Activated CD4-positive, alpha-beta T cell treated with anti-CD3 and anti-CD28 coated beads, Interleukin-2, amount 10 ng/mL, durations not matched to agents 7 days and 5 days (primary cell): Measurements from ENCODE around the gene DIP2B. TPM values are rescaled to one million over a fixed set of nuclear protein-coding genes. Genes with fewer than 3 reads are reported as not detected.
"Not testable (repeated sequence)": the region's sequence is repeated elsewhere in the genome, so short reads cannot be mapped to it uniquely, and the experiment has no call there.

Experiments used
- CTCF ChIA-PET: fragments of 350-600 bp; sonication (Branson Sonifier 250); formaldehyde crosslinking; loops from one replicate; lab custom pipeline; 2021; ENCODE audit warnings: antibody characterized with exemption; lab: Charles Lee
- POLR2A ChIA-PET: fragments of 350-600 bp; sonication (Branson Sonifier 250); formaldehyde crosslinking; loops from one replicate; lab custom pipeline; 2021; ENCODE audit warnings: antibody characterized with exemption; lab: Charles Lee
- DNase-seq: peaks from one replicate; pipeline ENCODE4 v3.0.0-alpha.2; 2020
- H3K27ac Mint-ChIP-seq: one replicate; pipeline ENCODE4 v1.8.0; 2021; ENCODE audit warnings: mild to moderate bottlenecking, moderate library complexity, mixed read lengths
- H3K27me3 Mint-ChIP-seq: one replicate; pipeline ENCODE4 v1.8.0; 2021; ENCODE audit warnings: mixed read lengths
- H3K36me3 Mint-ChIP-seq: one replicate; pipeline ENCODE4 v1.8.0; 2021; ENCODE audit warnings: low read depth, mixed read lengths
- H3K4me1 Mint-ChIP-seq: one replicate; pipeline ENCODE4 v1.8.0; 2021; ENCODE audit warnings: mixed read lengths
- H3K4me3 Mint-ChIP-seq: one replicate; pipeline ENCODE4 v1.8.0; 2021; ENCODE audit warnings: mild to moderate bottlenecking, moderate library complexity, mixed read lengths
- H3K9me3 Mint-ChIP-seq: one replicate; pipeline ENCODE4 v1.8.0; 2021; ENCODE audit warnings: mixed read lengths
- total RNA-seq, 2 experiments: library from RNA; stranded (reverse); gene quantifications; one replicate each; pipeline ENCODE4 v1.2.3, GENCODE V29; 2021

Gene DIP2B
- total RNA-seq, 2 experiments from 2014 or later = 28.9 to 30.4 TPM

- DNase-seq, POLR2A ChIA-PET, H3K4me3 Mint-ChIP-seq, H3K36me3 Mint-ChIP-seq, H3K27me3 Mint-ChIP-seq, H3K9me3 Mint-ChIP-seq: not testable (repeated sequence)
- peaks cover 14% of the 10 kb centered on the region for H3K4me1 Mint-ChIP-seq
- CTCF ChIA-PET = interaction anchor here (0.7 to 1.5 kb wide), 7 partner anchors 8 to 81 kb away, joined by 3 to 6 read pairs (median 3); partner anchors contain the start of gene DIP2B
- peak overlapping the region; percentile 60 for H3K27ac Mint-ChIP-seq
Observed at GRCh38 chr12:50543188-50543587, 38.4 kb downstream of the DIP2B start.

- CTCF ChIA-PET = interaction anchor here (0.6 to 1.0 kb wide), 5 partner anchors 14 to 172 kb away, joined by 3 read pairs; no protein-coding TSS in a partner anchor
Observed at GRCh38 chr12:50545213-50545612, 40.4 kb downstream of the DIP2B start.

GRCh38 chr12:50545786-50546185 is 41.0 kb downstream of the DIP2B start:
- POLR2A ChIA-PET = no interaction called here
- CTCF ChIA-PET = interaction anchor here (0.6 to 1.0 kb wide), 2 partner anchors 13 to 27 kb away, joined by 3 read pairs; no protein-coding TSS in a partner anchor
- no peak for DNase-seq
- Mint-ChIP-seq H3K4me3 (no peak overlapping the region), H3K4me1 (peaks cover 13% of the 10 kb centered on the region), H3K9me3 (no peaks in the 10 kb centered on the region), H3K36me3 (peaks cover 7% of the 10 kb centered on the region), H3K27me3 (no peaks in the 10 kb centered on the region), H3K27ac (no peak overlapping the region)

More at GRCh38 chr12:50545213-50545612, 40.4 kb downstream of the DIP2B start:
- Mint-ChIP-seq H3K9me3 (no peaks in the 10 kb centered on the region), H3K27me3 (no peaks in the 10 kb centered on the region), H3K36me3 (peaks cover 6% of the 10 kb centered on the region), H3K4me1 (peaks cover 13% of the 10 kb centered on the region), H3K27ac (no peak overlapping the region), H3K4me3 (no peak overlapping the region)
- DNase-seq = no peak
- POLR2A ChIA-PET = no interaction called here

GRCh38 chr12:50546441-50547318 is 41.9 kb downstream of the DIP2B start:
- Mint-ChIP-seq H3K27me3 (no peaks in the 10 kb centered on the region), H3K9me3 (no peaks in the 10 kb centered on the region), H3K36me3 (peaks cover 5% of the 10 kb centered on the region), H3K4me1 (peaks cover 10% of the 10 kb centered on the region), H3K27ac (no peak overlapping the region), H3K4me3 (no peak overlapping the region)
- DNase-seq = no peak
- CTCF ChIA-PET = interaction anchor here (0.6 to 1.7 kb wide), 2 partner anchors 22 to 42 kb away, joined by 3 to 4 read pairs; partner anchors contain the start of gene DIP2B
- POLR2A ChIA-PET = no interaction called here

GRCh38 chr12:50547742-50548141 is 43.0 kb downstream of the DIP2B start:
- H3K27me3 Mint-ChIP-seq = no peaks in the 10 kb centered on the region
- no peaks in the 10 kb centered on the region for H3K9me3 Mint-ChIP-seq
- POLR2A ChIA-PET = no interaction called here
- H3K4me3 Mint-ChIP-seq = no peak overlapping the region
- CTCF ChIA-PET = interaction anchor here (0.6 to 1.7 kb wide), 2 partner anchors 21 to 43 kb away, joined by 3 to 4 read pairs; partner anchors contain the start of gene DIP2B
- peaks cover 8% of the 10 kb centered on the region for H3K36me3 Mint-ChIP-seq
- peaks cover 5% of the 10 kb centered on the region for H3K4me1 Mint-ChIP-seq
- H3K27ac Mint-ChIP-seq = no peak overlapping the region
- no peak for DNase-seq

GRCh38 chr12:50549885-50550284 is 45.1 kb downstream of the DIP2B start:
- H3K4me1 Mint-ChIP-seq = peaks cover 12% of the 10 kb centered on the region

GRCh38 chr12:50550530-50551223 is 45.9 kb downstream of the DIP2B start:
- POLR2A ChIA-PET = interaction anchor here (0.7 kb wide), 1 partner anchor 199 kb away, joined by 3 read pairs; no protein-coding TSS in a partner anchor
- DNase-seq = no peak
- no peaks in the 10 kb centered on the region for H3K9me3 Mint-ChIP-seq
- no peak overlapping the region for H3K4me3 Mint-ChIP-seq
- H3K36me3 Mint-ChIP-seq = peaks cover 21% of the 10 kb centered on the region
- CTCF ChIA-PET = interaction anchor here (0.5 to 2.1 kb wide), 3 partner anchors 8 to 30 kb away, joined by 3 to 5 read pairs (median 5); no protein-coding TSS in a partner anchor
- no peak overlapping the region for H3K27ac Mint-ChIP-seq
- no peaks in the 10 kb centered on the region for H3K27me3 Mint-ChIP-seq
- peaks cover 20% of the 10 kb centered on the region for H3K4me1 Mint-ChIP-seq

More at GRCh38 chr12:50549885-50550284, 45.1 kb downstream of the DIP2B start:
- CTCF ChIA-PET = interaction anchor here (1.0 to 2.1 kb wide), 3 partner anchors 12 to 25 kb away, joined by 3 to 5 read pairs (median 3); no protein-coding TSS in a partner anchor
- H3K9me3 Mint-ChIP-seq = no peaks in the 10 kb centered on the region
- H3K27me3 Mint-ChIP-seq = no peaks in the 10 kb centered on the region
- H3K4me3 Mint-ChIP-seq = no peak overlapping the region
- no peak overlapping the region for H3K27ac Mint-ChIP-seq
- POLR2A ChIA-PET = no interaction called here
- peaks cover 16% of the 10 kb centered on the region for H3K36me3 Mint-ChIP-seq
- DNase-seq = no peak

GRCh38 chr12:50551866-50552265 is 47.1 kb downstream of the DIP2B start:
- ChIA-PET POLR2A (no interaction called here), CTCF (interaction anchor here (1.6 kb wide), 1 partner anchor 9 kb away, joined by 5 read pairs; no protein-coding TSS in a partner anchor)
- no peak for DNase-seq
- Mint-ChIP-seq H3K4me3 (no peak overlapping the region), H3K36me3 (peaks cover 19% of the 10 kb centered on the region), H3K27me3 (no peaks in the 10 kb centered on the region), H3K9me3 (no peaks in the 10 kb centered on the region), H3K27ac (no peak overlapping the region), H3K4me1 (peaks cover 23% of the 10 kb centered on the region)

- Mint-ChIP-seq H3K36me3 (peaks cover 32% of the 10 kb centered on the region), H3K4me1 (peaks cover 23% of the 10 kb centered on the region), H3K27me3 (no peaks in the 10 kb centered on the region), H3K9me3 (no peaks in the 10 kb centered on the region), H3K27ac (no peak overlapping the region), H3K4me3 (no peak overlapping the region)
- CTCF ChIA-PET = interaction anchor here (1.5 kb wide), 1 partner anchor 13 kb away, joined by 3 read pairs; no protein-coding TSS in a partner anchor
- POLR2A ChIA-PET = interaction anchor here (0.7 kb wide), 1 partner anchor 57 kb away, joined by 6 read pairs; no protein-coding TSS in a partner anchor
- DNase-seq = no peak
Observed at GRCh38 chr12:50554651-50555050, 49.9 kb downstream of the DIP2B start.

GRCh38 chr12:50555471-50555885 is 50.7 kb downstream of the DIP2B start:
- Mint-ChIP-seq H3K9me3 (no peaks in the 10 kb centered on the region), H3K36me3 (peaks cover 30% of the 10 kb centered on the region), H3K4me3 (no peak overlapping the region), H3K4me1 (peaks cover 23% of the 10 kb centered on the region), H3K27ac (peak overlapping the region; percentile 21), H3K27me3 (no peaks in the 10 kb centered on the region)
- no peak for DNase-seq
- ChIA-PET POLR2A (no interaction called here), CTCF (no interaction called here)

GRCh38 chr12:50556273-50556672 is 51.5 kb downstream of the DIP2B start:
- Mint-ChIP-seq H3K4me1 (peaks cover 23% of the 10 kb centered on the region), H3K9me3 (no peaks in the 10 kb centered on the region), H3K27me3 (no peaks in the 10 kb centered on the region), H3K4me3 (no peak overlapping the region), H3K36me3 (peaks cover 30% of the 10 kb centered on the region), H3K27ac (no peak overlapping the region)
- ChIA-PET POLR2A (no interaction called here), CTCF (no interaction called here)
- no peak for DNase-seq

- not testable (repeated sequence) for H3K27me3 Mint-ChIP-seq, H3K4me3 Mint-ChIP-seq
Observed at GRCh38 chr12:50556796-50557195, 52.0 kb downstream of the DIP2B start.

More at GRCh38 chr12:50556796-50557195, 52.0 kb downstream of the DIP2B start:
- DNase-seq, CTCF ChIA-PET, POLR2A ChIA-PET, H3K27ac Mint-ChIP-seq, H3K9me3 Mint-ChIP-seq: not testable (repeated sequence)
- H3K4me1 Mint-ChIP-seq = peaks cover 23% of the 10 kb centered on the region
- H3K36me3 Mint-ChIP-seq = peaks cover 30% of the 10 kb centered on the region
